ENCODE measurements around the gene ABCA8. TPM values are rescaled to one million over a fixed set of nuclear protein-coding genes. Genes with fewer than 3 reads are reported as not detected.

Gene ABCA8
- total RNA-seq, 1 experiment from 2014 or later: not detected

DNA sequence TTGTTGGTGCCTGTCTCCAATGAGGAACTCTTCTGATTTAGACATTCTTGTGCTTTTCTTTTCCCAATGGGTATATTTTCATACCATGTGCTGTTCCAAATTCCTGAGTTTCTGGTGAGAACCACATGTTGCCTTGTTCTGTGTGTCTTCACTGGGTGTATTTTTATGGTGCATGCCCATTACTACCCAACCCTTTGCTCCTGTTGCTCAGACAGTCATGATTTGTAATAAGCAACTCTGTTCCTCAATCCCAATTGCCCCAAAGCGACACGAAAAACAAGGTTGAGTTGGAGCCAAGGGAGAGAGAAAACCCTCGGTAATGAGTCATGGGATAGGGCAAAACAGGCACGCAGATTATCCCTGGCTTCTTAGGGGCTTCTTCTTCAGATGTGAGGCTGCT, 101.8 kb downstream of the ABCA8 start:
- Histone ChIP-seq H2BK20ac (ENCODE audit: low read depth, low read length, poor library complexity, severe bottlenecking) (no peak overlapping the region), H3K4ac (ENCODE audit: low read depth, low read length) (no peak overlapping the region), H2BK120ac (ENCODE audit: low read depth, low read length, poor library complexity, severe bottlenecking) (no peak overlapping the region), H3K27ac (ENCODE audit: insufficient read length, low read depth, low read length) (no peak overlapping the region), H3T11ph (ENCODE audit: low read length) (no peak overlapping the region), H2AFZ (ENCODE audit: low read length) (no peak overlapping the region), H3K23me2 (ENCODE audit: insufficient read length, low read depth, low read length, poor library complexity, severe bottlenecking) (no peaks in the 10 kb centered on the region), H3K18ac (ENCODE audit: insufficient read length, low read depth, low read length) (no peak overlapping the region), H4K5ac (ENCODE audit: insufficient read length, low read depth, low read length) (no peak overlapping the region), H3K9me3 (ENCODE audit: control insufficient read depth, low read depth, low read length) (no peaks in the 10 kb centered on the region), H3K14ac (ENCODE audit: insufficient read depth, low read length) (no peak overlapping the region), H2BK12ac (ENCODE audit: insufficient read length, low read depth, low read length) (no peak overlapping the region), H3K27me3 (ENCODE audit: insufficient read depth, low read length) (no peaks in the 10 kb centered on the region), H2BK15ac (ENCODE audit: low read depth, low read length) (no peak overlapping the region), H3K4me2 (ENCODE audit: insufficient read depth, insufficient read length, low read length) (no peak overlapping the region), H2AK5ac (ENCODE audit: insufficient read length, low read length) (no peak overlapping the region), H4K91ac (ENCODE audit: insufficient read length, low read depth, low read length) (no peak overlapping the region), H4K20me1 (ENCODE audit: control insufficient read depth, insufficient read depth, insufficient read length) (no peaks in the 10 kb centered on the region), H3K79me2 (ENCODE audit: insufficient read depth, low read length) (no peaks in the 10 kb centered on the region), H3K9ac (ENCODE audit: extremely low read depth, insufficient read length, low read length) (no peak overlapping the region), H3K79me1 (ENCODE audit: insufficient read depth, low read depth, low read length, poor library complexity, severe bottlenecking) (no peaks in the 10 kb centered on the region), H3K4me1 (ENCODE audit: insufficient read depth, low read length) (no peaks in the 10 kb centered on the region), H2BK5ac (ENCODE audit: insufficient read length, low read length) (no peak overlapping the region), H3K56ac (ENCODE audit: insufficient read length, low read depth, low read length) (no peak overlapping the region), H4K8ac (replicated peaks; ENCODE audit: insufficient read length, low read depth, low read length) (no peak overlapping the region), H3K23ac (ENCODE audit: insufficient read length, low read depth, low read length) (no peak overlapping the region)
- TF ChIP-seq, protein P1, sequence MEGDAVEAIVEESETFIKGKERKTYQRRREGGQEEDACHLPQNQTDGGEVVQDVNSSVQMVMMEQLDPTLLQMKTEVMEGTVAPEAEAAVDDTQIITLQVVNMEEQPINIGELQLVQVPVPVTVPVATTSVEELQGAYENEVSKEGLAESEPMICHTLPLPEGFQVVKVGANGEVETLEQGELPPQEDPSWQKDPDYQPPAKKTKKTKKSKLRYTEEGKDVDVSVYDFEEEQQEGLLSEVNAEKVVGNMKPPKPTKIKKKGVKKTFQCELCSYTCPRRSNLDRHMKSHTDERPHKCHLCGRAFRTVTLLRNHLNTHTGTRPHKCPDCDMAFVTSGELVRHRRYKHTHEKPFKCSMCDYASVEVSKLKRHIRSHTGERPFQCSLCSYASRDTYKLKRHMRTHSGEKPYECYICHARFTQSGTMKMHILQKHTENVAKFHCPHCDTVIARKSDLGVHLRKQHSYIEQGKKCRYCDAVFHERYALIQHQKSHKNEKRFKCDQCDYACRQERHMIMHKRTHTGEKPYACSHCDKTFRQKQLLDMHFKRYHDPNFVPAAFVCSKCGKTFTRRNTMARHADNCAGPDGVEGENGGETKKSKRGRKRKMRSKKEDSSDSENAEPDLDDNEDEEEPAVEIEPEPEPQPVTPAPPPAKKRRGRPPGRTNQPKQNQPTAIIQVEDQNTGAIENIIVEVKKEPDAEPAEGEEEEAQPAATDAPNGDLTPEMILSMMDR (conservative IDR thresholded peaks at IDR 0.05): no peak
- Mint-ChIP-seq H3K9me3 (peaks cover 0 to 2% of the 10 kb centered on the region in 2 experiments; a peak in 1 of 5 replicates), H3K27me3 (ENCODE audit: low read depth) (no peaks in the 10 kb centered on the region), H3K36me3 (ENCODE audit: insufficient read depth in 1 of 3, low read depth in 3 of 3) (no peaks in the 10 kb centered on the region), H3K27ac (no peak overlapping the region), H3K4me3 (no peak overlapping the region), H3K4me1 (no peaks in the 10 kb centered on the region)
- no CpG with 5 or more reads among the region's 4 CpGs for whole genome bisulfite sequencing (ENCODE audit: extremely low coverage, insufficient read length, low lambda C conversion rate)
- no peak for DNase-seq

Measured in H9 (cell line).